ENCODE data around the gene TMEM209. TPM values are rescaled to one million over a fixed set of nuclear protein-coding genes. Genes with fewer than 3 reads are reported as not detected.

The TMEM209 gene
- total RNA-seq, 2 experiments from 2014 or later = 18.3 to 18.8 TPM

DNA sequence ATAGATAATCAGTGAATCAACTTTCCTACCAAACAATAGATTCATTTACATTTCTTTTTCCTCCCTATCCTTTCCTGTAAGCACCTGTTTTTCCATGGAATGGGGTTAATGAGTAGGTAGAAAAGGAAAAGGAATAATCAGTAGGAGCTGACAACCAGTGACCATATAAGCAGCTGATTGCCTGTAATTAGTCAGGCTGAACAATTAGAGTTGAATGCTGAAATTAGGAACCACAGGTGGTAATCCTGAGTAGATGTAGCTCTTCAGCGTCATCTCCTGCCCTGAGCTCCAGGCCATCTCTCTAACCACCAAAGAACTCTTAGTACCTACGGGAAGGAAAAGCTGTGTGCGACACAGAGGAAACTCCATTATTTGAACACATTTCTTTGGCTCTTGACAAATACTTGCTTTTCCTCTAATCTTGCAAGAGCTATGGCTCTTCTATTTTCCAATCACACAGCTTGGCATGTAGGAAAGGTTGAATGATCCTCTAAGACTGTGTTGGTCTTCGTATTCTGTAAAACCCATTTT, 71.0 kb downstream of the TMEM209 start:
- POLR2A ChIA-PET = no interaction called here
- ATAC-seq (ENCODE audit: poor library complexity) (no peak), DNase-seq (no peak)
- H3K4me3 Mint-ChIP-seq = no peak overlapping the region
- H3K27ac Mint-ChIP-seq = no peak overlapping the region
- Histone ChIP-seq H3K27ac (ENCODE audit: low read depth in 1 of 2, low read length in 2 of 2) (no peak overlapping the region), H3K27me3 (ENCODE audit: control insufficient read depth in 1 of 2, insufficient read depth in 2 of 2, low read length in 2 of 2) (no peaks in the 10 kb centered on the region), H3K36me3 (ENCODE audit: insufficient read depth, low read length) (peaks cover 34% of the 10 kb centered on the region), H3K9me3 (ENCODE audit: control insufficient read depth in 1 of 2, insufficient read depth in 1 of 2, low read length in 2 of 2) (no peaks in the 10 kb centered on the region), H3K4me1 (ENCODE audit: insufficient read depth, low read length) (no peaks in the 10 kb centered on the region), H3K4me3 (ENCODE audit: low read length) (no peak overlapping the region)
- peaks cover 7% of the 10 kb centered on the region for H3K4me1 Mint-ChIP-seq (ENCODE audit: low read depth)
- CTCF ChIA-PET = no interaction called here
- peaks cover 56% of the 10 kb centered on the region for H3K36me3 Mint-ChIP-seq (ENCODE audit: low read depth)
- no peaks in the 10 kb centered on the region for H3K9me3 Mint-ChIP-seq
- TF ChIP-seq, protein P1, sequence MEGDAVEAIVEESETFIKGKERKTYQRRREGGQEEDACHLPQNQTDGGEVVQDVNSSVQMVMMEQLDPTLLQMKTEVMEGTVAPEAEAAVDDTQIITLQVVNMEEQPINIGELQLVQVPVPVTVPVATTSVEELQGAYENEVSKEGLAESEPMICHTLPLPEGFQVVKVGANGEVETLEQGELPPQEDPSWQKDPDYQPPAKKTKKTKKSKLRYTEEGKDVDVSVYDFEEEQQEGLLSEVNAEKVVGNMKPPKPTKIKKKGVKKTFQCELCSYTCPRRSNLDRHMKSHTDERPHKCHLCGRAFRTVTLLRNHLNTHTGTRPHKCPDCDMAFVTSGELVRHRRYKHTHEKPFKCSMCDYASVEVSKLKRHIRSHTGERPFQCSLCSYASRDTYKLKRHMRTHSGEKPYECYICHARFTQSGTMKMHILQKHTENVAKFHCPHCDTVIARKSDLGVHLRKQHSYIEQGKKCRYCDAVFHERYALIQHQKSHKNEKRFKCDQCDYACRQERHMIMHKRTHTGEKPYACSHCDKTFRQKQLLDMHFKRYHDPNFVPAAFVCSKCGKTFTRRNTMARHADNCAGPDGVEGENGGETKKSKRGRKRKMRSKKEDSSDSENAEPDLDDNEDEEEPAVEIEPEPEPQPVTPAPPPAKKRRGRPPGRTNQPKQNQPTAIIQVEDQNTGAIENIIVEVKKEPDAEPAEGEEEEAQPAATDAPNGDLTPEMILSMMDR (IDR thresholded peaks at IDR 0.05) = no peak
- intact Hi-C loops (cut with DNase I, micrococcal nuclease) = no loop called here
- H3K27me3 Mint-ChIP-seq = no peaks in the 10 kb centered on the region

DNA sequence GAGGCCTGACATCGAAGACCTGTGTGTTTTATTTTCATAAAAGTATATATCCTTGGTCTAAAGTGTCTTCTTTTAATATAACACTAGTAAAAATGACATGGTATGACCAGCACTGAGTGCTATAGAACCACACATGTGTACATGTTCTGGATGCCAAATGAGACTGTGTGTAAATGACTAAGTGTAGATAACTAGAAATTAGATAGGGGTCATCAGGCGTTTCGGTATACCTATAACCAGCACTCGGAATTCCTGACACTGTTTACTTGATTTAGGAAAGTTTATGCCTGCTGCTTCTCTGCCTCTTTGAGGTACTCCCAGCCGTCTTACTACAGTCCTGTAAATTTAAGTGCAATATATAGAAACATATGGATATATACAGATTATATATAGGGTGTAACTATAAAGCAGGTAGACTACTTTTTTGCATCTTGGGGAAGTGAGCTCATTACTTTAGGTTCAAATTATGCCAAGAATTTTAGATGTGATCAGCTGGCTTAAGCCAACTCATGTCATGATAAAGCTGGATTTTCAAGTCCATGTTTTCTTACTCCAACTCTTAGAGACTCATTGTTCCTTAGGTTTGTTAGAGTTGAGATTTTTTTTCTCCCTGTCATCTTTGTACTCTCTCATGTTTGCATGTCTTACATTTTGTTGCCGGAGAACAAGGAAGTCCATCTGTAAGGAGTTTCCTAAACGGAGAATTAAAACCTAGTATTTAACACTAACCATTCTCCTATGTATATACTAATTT, 72.0 kb downstream of the TMEM209 start:
- Histone ChIP-seq H3K4me1 (ENCODE audit: insufficient read depth, low read length) (no peaks in the 10 kb centered on the region), H3K9me3 (ENCODE audit: control insufficient read depth in 1 of 2, insufficient read depth in 1 of 2, low read length in 2 of 2) (no peaks in the 10 kb centered on the region), H3K4me3 (ENCODE audit: low read length) (no peak overlapping the region), H3K27me3 (ENCODE audit: control insufficient read depth in 1 of 2, insufficient read depth in 2 of 2, low read length in 2 of 2) (no peaks in the 10 kb centered on the region), H3K36me3 (ENCODE audit: insufficient read depth, low read length) (peaks cover 39% of the 10 kb centered on the region), H3K27ac (ENCODE audit: low read depth in 1 of 2, low read length in 2 of 2) (no peak overlapping the region)
- DNase-seq (no peak), ATAC-seq (ENCODE audit: poor library complexity) (no peak)
- no peak overlapping the region for H3K27ac Mint-ChIP-seq
- POLR2A ChIA-PET = no interaction called here
- TF ChIP-seq, protein P1 (IDR thresholded peaks at IDR 0.05) = no peak
- intact Hi-C loops (cut with DNase I, micrococcal nuclease) = no loop called here
- H3K4me1 Mint-ChIP-seq (ENCODE audit: low read depth) = peaks cover 6% of the 10 kb centered on the region
- CTCF ChIA-PET = no interaction called here
- no peaks in the 10 kb centered on the region for H3K9me3 Mint-ChIP-seq
- H3K4me3 Mint-ChIP-seq = no peak overlapping the region
- peaks cover 62% of the 10 kb centered on the region for H3K36me3 Mint-ChIP-seq (ENCODE audit: low read depth)
- no peaks in the 10 kb centered on the region for H3K27me3 Mint-ChIP-seq

DNA sequence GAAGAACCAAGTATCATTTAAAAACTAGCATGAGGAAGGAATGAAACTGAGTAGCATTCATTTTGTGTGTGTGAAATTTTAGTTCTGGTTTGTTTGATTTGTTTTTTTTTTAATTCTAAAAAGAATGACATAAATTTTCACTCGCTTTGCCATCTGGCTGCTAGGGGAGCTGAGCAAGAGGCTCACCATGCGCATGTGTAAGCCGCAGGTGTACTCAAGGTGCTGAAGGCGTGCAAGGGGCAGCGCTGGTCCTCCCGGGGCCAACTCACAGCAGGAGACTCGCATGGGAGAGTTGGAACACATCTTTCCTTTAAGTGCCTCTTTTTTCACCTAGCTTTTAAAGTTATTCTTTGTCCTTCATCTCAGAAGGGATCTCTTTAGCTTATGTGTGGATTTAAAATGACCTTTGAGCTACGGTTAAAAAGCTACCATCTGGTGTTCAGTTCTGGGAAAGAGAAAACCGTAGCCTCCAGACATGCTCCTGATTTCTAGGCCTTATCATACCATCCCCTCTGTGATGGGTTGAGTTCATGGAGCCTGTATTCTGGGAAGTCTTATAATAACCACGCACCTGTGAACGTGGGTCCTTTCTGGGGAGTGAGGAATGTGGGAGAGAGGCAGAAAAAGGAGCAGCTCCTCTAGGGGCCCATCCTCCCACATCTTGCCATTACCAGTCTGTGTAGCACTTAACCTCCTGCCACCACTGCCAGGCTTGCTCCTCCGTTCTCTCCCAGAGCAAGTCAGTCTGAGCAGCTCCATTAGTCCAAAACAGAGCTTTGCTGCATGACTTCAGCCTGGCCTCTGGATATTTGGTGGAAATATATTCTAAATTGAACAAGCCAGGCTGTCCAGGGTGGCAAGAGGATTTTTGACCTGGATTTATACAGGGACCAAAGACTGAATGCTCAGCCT, 73.0 kb downstream of the TMEM209 start:
- TF ChIP-seq, protein P1 (IDR thresholded peaks at IDR 0.05) = no peak
- no peak for ATAC-seq (ENCODE audit: poor library complexity)
- Histone ChIP-seq H3K9me3 (ENCODE audit: control insufficient read depth in 1 of 2, insufficient read depth in 1 of 2, low read length in 2 of 2) (no peaks in the 10 kb centered on the region), H3K27me3 (ENCODE audit: control insufficient read depth in 1 of 2, insufficient read depth in 2 of 2, low read length in 2 of 2) (no peaks in the 10 kb centered on the region), H3K36me3 (ENCODE audit: insufficient read depth, low read length) (peaks cover 45% of the 10 kb centered on the region), H3K4me1 (ENCODE audit: insufficient read depth, low read length) (no peaks in the 10 kb centered on the region), H3K27ac (ENCODE audit: low read depth in 1 of 2, low read length in 2 of 2) (no peak overlapping the region), H3K4me3 (ENCODE audit: low read length) (no peak overlapping the region)
- Mint-ChIP-seq H3K27me3 (no peaks in the 10 kb centered on the region), H3K27ac (no peak overlapping the region), H3K4me3 (no peak overlapping the region), H3K9me3 (no peaks in the 10 kb centered on the region), H3K4me1 (ENCODE audit: low read depth) (peaks cover 6% of the 10 kb centered on the region), H3K36me3 (ENCODE audit: low read depth) (peaks cover 72% of the 10 kb centered on the region)
- ChIA-PET POLR2A (no interaction called here), CTCF (no interaction called here)
- DNase-seq = no peak
- intact Hi-C loops (cut with DNase I, micrococcal nuclease) = no loop called here
